ENCODE measurements around the gene OLFML2B. TPM values are rescaled to one million over a fixed set of nuclear protein-coding genes. Genes with fewer than 3 reads are reported as not detected.
"Not testable (repeated sequence)": the region's sequence is repeated elsewhere in the genome, so short reads cannot be mapped to it uniquely, and the experiment has no call there.

Gene OLFML2B
- polyA plus RNA-seq, 2 of the 4 experiments (the other 2 are of a cell fraction) = 0.10 to 0.79 TPM

- TF ChIP-seq FOSB (CRISPR knock-in tag; IDR thresholded peaks at IDR 0.05) = no peak
- no peak for TF ChIP-seq CHD4 (IDR thresholded peaks at IDR 0.05; ENCODE audit: borderline replicate concordance)
- TF ChIP-seq ZSCAN20 (CRISPR knock-in tag; IDR thresholded peaks at IDR 0.05) = no peak
- no peak for TF ChIP-seq REST (IDR thresholded peaks at IDR 0.05)
- TF ChIP-seq MAX (IDR thresholded peaks at IDR 0.05) = no peak
- no peak for TF ChIP-seq MAFK (IDR thresholded peaks at IDR 0.05; ENCODE audit: partially characterized antibody)
- TF ChIP-seq SREBF2 (IDR thresholded peaks at IDR 0.05) = no peak
- H3K9me3 ChIP-seq = no peaks in the 10 kb centered on the region
- CTCF ChIA-PET = interaction anchor here (0.8 to 3.6 kb wide), 6 partner anchors 14 to 258 kb away, joined by 3 to 15 read pairs (median 4); no protein-coding TSS in a partner anchor
- H3K4me3 ChIP-seq = no peak overlapping the region
- 92% methylated on average over 4 of the region's 4 CpGs for WGBS (ENCODE audit: missing lambda C conversion rate)
- ATAC-seq = no peak
- no peak overlapping the region for H3K27ac ChIP-seq
- no peak for FAIRE-seq
- POLR2A ChIA-PET = no interaction called here
- H3K4me1 ChIP-seq = no peaks in the 10 kb centered on the region
- H3K4me2 ChIP-seq = no peak overlapping the region
- DNase-seq (ENCODE audit: low read depth in 1 of 2, low spot score in 1 of 2) = no peak
Observed at GRCh38 chr1:162019006-162019405, 4.7 kb downstream of the OLFML2B start.

- FAIRE-seq (no peak), DNase-seq (ENCODE audit: low read depth in 1 of 2, low spot score in 1 of 2) (no peak), ATAC-seq (no peak)
- Histone ChIP-seq H3K4me2 (no peak overlapping the region), H3K9me3 (peaks cover 5% of the 10 kb centered on the region; the same call in 2 of the 3 replicates), H3K4me1 (no peaks in the 10 kb centered on the region), H3K4me3 (no peak overlapping the region), H3K27ac (no peak overlapping the region)
- TF ChIP-seq RCOR1 (IDR thresholded peaks at IDR 0.05; ENCODE audit: low read depth, low read length) (no peak), RNF2 (IDR thresholded peaks at IDR 0.05; ENCODE audit: borderline replicate concordance, low read depth) (no peak), SMC3 (IDR thresholded peaks at IDR 0.05) (no peak), HOXB13 (CRISPR knock-in tag; IDR thresholded peaks at IDR 0.05; ENCODE audit: low read depth) (no peak), CBX8 (IDR thresholded peaks at IDR 0.05) (no peak), EP300 (IDR thresholded peaks at IDR 0.05) (no peak)
- ChIA-PET CTCF (interaction anchor here (1.1 to 3.6 kb wide), 6 partner anchors 10 to 258 kb away, joined by 3 to 15 read pairs (median 4); no protein-coding TSS in a partner anchor), POLR2A (no interaction called here)
- WGBS (ENCODE audit: missing lambda C conversion rate) = 70% methylated on average over 4 of the region's 4 CpGs
Observed at GRCh38 chr1:162018418-162018817, 5.3 kb downstream of the OLFML2B start.

GRCh38 chr1:162017791-162018190 lies 5.9 kb downstream of the OLFML2B start:
- FAIRE-seq; POLR2A ChIA-PET; H3K9me3 ChIP-seq; H3K4me2 ChIP-seq; ATAC-seq; DNase-seq (ENCODE audit: low read depth in 1 of 2, low spot score in 1 of 2); H3K4me3 ChIP-seq; H3K4me1 ChIP-seq; H3K27ac ChIP-seq: not testable (repeated sequence)
- CTCF ChIA-PET = interaction anchor here (0.6 to 3.6 kb wide), 6 partner anchors 9 to 259 kb away, joined by 3 to 15 read pairs (median 4); no protein-coding TSS in a partner anchor

GRCh38 chr1:162016631-162017030 lies 7.0 kb downstream of the OLFML2B start:
- 35% methylated on average over 2 of the region's 2 CpGs for WGBS (ENCODE audit: missing lambda C conversion rate)
- no peak overlapping the region for H3K4me2 ChIP-seq
- ChIA-PET CTCF (interaction anchor here (1.2 to 1.6 kb wide), 2 partner anchors 8 to 20 kb away, joined by 4 read pairs; no protein-coding TSS in a partner anchor), POLR2A (no interaction called here)
- peaks cover 8% of the 10 kb centered on the region; the same call in 2 of the 3 replicates for H3K9me3 ChIP-seq
- no peak overlapping the region for H3K4me3 ChIP-seq
- FAIRE-seq (no peak), ATAC-seq (no peak), DNase-seq (ENCODE audit: low read depth in 1 of 2, low spot score in 1 of 2) (no peak)
- H3K27ac ChIP-seq = no peak overlapping the region
- no peaks in the 10 kb centered on the region for H3K4me1 ChIP-seq
- no peak for TF ChIP-seq E2F6 (IDR thresholded peaks at IDR 0.05; ENCODE audit: borderline replicate concordance, low read depth)
- no peak for TF ChIP-seq CBX2 (IDR thresholded peaks at IDR 0.05; ENCODE audit: borderline replicate concordance, low read depth)
- TF ChIP-seq HOXA7 (CRISPR knock-in tag; IDR thresholded peaks at IDR 0.05) = no peak
- no peak for TF ChIP-seq KDM1A (IDR thresholded peaks at IDR 0.05; ENCODE audit: low read depth)
- TF ChIP-seq MAX (IDR thresholded peaks at IDR 0.05) = no peak
- no peak for TF ChIP-seq CTCF (IDR thresholded peaks at IDR 0.05)
- TF ChIP-seq CHD2 (IDR thresholded peaks at IDR 0.05; ENCODE audit: low read length, partially characterized antibody) = no peak
- no peak for TF ChIP-seq MAFK (IDR thresholded peaks at IDR 0.05; ENCODE audit: partially characterized antibody)
- TF ChIP-seq RAD21 (conservative IDR thresholded peaks at IDR 0.05 in 1 of 2, IDR thresholded peaks at IDR 0.05 in 1 of 2) = no peak
- TF ChIP-seq PBX3 (IDR thresholded peaks at IDR 0.05) = no peak
- no peak for TF ChIP-seq HES2 (IDR thresholded peaks at IDR 0.05)
- no peak for TF ChIP-seq CEBPB (IDR thresholded peaks at IDR 0.05)
